8988T (cell line): Measurements from ENCODE around the gene WDPCP.
A peak's percentile ranks its signal among the peaks of the same experiment; 100 is the strongest.
"Not testable (repeated sequence)": the region's sequence is repeated elsewhere in the genome, so short reads cannot be mapped to it uniquely, and the experiment has no call there.

Source experiments
- DNase-seq: peaks from one replicate; pipeline ENCODE4 v3.0.0; 2011

The WDPCP gene, protein sequence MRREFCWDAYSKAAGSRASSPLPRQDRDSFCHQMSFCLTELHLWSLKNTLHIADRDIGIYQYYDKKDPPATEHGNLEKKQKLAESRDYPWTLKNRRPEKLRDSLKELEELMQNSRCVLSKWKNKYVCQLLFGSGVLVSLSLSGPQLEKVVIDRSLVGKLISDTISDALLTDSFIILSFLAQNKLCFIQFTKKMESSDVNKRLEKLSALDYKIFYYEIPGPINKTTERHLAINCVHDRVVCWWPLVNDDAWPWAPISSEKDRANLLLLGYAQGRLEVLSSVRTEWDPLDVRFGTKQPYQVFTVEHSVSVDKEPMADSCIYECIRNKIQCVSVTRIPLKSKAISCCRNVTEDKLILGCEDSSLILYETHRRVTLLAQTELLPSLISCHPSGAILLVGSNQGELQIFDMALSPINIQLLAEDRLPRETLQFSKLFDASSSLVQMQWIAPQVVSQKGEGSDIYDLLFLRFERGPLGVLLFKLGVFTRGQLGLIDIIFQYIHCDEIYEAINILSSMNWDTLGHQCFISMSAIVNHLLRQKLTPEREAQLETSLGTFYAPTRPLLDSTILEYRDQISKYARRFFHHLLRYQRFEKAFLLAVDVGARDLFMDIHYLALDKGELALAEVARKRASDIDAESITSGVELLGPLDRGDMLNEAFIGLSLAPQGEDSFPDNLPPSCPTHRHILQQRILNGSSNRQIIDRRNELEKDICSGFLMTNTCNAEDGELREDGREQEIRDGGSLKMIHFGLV

DNA sequence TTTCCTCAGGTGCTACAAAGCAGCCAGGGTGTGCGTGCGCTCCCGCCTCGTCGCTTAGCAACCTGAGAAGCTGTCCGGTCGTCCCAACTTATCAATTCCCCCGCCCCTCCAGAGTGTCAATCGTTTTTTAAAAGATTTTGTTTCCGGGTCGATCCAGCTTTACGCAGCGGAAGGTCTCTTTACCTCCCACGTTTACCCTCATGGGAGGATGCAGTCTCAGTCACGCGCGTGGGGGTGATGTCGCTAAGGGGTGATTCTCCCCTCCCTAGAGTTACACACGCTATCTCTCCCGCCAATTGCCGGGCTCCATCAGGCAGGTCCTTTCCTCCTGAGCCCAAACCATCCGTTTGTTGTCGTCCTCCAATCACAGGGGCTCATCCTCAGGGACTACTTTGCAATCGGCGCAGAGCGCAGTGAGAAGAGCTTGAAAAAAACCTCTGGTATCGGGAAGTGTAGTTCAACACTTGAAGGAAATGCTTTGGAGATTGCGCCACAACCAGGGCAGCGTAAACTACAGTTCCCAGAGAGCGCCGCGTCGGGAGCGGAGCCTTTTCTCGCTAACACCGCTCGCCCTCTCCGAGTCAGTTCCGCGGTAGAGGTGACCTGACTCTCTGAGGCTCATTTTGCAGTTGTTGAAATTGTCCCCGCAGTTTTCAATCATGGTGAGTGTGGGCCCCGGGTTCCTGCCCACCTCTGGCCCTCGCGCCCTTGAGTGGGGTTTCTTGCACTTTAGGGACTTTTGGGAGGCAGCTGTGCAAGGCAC, at the start of gene WDPCP, which contains the start of gene MDH1:
TSS of gene WDPCP (minus strand) at position 93 of the 763 bp plus-strand sequence. CDS start 206 bp downstream, outside the sequence.
TSS of gene MDH1 (plus strand) at position 579 of the 763 bp plus-strand sequence. CDS start at position 660, 81 bp downstream.
- DNase-seq, result peak; percentile 33

DNA sequence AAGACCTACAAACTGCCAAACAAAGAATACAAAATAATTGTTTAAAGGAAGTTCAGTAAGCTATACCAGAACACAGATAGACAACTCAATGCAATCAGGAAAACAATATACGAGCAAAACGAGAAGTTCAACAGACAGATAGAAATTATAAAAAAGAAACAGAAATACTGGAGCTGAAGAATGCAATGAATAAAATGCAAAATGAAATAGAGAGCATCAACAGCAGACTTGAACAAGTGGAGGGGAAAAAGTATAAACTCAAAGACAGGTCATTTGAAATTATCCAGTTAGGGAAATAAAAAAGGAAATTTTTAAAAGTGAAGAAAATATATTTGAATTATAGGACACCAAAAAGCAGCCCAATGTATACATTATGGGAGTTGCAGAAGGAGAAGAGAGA, 44.1 kb upstream of the WDPCP start:
- DNase-seq, result no peak

DNA sequence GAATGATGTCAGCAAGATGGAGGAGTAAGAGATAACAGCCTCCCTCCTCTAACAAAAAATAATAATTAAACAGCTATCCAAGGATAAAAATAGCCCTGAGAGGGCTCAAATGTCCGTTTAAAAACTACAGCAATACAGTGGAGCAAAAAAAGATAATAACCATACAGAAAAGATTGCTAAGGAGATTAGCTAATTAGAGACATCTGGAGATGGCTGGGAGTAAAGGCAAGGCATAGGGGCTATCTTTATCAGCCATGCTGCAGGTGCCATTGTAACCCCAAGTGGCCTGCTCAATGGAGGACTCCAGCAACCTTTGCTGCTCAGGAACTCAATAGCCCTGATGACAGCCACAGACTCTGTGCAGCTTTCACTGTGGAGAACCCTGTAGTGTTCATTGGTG, 43.2 kb upstream of the WDPCP start:
- no peak for DNase-seq

DNA sequence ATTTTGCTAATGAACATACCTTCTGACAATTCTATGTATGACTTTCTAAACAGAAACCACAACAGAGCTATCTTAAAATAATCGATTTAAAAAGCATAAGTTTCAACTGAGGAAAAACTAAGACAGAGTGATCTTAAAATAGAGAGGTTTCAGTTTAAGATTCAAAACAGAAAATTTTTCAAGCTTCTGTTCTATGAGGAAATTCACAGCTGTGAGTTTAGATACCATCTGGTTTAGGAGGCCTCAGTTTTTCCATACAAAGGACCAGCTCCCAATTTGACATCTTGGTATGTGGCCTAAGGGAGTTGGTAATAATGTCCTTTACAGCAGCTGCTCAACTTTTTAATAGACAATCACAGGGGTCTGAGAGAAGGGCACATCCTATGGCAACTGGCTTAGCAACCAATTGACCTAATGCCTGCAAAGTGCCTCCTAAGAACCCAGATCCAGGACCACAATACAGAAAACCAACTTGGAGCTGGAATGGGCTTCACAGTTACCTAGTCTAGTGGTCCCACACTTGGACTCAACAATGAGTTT, 40.2 kb upstream of the WDPCP start:
- DNase-seq, result no peak

DNA sequence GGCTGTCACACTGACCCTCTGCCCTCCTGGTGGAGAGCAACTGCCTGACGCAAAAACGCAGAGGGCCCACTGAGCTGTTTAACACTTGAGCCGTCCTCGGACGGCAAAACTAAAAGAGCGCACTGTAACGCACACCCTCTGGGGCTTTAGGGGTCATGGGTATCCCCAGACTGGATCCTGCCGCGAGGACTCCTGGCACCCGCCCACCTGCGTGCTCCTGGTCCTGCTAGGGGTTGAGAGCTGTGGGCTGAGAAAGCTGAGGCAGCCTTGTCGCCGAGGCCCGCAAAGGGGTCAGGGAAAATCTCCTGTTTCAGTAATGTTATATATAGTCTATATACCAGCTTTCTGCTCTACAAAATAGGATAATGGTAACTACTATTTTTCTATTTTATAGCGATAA, 39.6 kb upstream of the WDPCP start:
- DNase-seq, result no peak

DNA sequence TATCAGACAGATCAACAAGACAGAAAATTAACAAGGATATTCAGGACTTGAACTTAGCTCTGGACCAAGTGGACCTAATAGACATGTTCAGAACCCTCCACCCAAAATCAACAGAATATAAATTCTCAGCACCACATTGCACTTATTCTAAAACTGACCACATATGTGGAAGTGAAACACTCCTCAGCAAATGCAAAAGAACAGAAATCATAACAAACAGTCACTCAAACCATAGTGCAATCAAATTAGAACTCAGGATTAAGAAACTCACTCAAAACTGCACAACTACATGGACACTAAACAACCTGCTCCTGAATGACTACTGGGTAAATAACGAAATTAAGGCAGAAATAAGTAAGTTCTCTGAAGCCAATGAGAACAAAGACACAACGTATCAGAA, 35.5 kb upstream of the WDPCP start:
- DNase-seq, result not testable (repeated sequence)

DNA sequence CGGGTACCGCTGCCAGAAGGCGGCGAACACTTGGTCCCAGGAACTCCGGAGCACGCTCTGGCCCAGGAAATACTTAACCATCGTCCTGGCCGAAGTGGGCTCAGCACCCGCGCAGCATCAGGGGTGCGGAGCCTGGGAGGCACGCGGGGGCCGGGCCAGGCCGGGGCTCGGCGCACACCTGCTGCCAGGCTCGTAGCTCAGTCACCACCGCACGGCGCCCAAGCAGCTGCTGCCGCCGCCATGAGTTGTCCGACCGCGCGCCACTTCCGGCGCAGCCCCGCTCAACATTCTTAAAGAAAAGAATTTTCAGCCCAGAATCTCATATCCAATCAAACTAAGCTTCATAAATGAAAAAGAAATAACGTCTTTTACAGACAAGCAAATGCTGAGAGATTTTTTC, 34.5 kb upstream of the WDPCP start:
- DNase-seq, result no peak

DNA sequence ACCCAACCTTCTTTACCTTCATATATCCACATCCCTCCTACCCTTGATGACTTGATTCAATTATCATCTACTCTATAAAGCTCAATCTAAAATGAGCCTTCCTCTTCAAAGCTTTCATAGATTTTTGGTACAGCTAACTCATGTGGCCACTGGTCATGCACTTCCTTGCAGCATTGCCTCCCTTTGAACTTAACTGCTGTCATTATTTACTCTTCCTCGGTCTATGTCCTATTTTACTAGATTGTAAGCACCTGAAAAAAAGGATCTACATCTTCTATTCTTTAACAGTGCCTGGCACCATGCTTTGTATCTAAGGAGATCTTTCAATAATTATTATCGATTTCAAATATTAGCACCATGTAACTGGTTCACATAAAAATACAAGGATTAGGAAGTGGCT, 31.1 kb upstream of the WDPCP start:
- DNase-seq, result no peak

DNA sequence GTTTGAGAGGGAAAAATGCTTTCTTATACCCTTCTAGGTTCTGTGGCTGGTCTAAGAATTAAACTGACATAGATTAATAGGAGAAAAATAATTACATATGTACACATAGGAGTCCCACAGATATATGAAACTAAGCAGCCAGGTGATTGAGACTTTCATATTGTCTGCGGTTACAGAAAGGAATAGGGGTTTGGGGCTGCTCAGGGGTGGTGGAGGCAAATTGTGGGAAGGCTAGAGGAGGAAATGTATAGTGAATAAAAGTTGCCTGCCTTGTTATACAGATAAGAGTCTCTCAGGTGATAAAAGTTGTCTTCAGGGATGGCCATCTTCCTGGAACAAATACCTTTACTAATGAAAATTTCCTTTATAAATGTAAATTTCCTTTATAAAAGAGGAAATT, 29.1 kb upstream of the WDPCP start:
- DNase-seq, result no peak

DNA sequence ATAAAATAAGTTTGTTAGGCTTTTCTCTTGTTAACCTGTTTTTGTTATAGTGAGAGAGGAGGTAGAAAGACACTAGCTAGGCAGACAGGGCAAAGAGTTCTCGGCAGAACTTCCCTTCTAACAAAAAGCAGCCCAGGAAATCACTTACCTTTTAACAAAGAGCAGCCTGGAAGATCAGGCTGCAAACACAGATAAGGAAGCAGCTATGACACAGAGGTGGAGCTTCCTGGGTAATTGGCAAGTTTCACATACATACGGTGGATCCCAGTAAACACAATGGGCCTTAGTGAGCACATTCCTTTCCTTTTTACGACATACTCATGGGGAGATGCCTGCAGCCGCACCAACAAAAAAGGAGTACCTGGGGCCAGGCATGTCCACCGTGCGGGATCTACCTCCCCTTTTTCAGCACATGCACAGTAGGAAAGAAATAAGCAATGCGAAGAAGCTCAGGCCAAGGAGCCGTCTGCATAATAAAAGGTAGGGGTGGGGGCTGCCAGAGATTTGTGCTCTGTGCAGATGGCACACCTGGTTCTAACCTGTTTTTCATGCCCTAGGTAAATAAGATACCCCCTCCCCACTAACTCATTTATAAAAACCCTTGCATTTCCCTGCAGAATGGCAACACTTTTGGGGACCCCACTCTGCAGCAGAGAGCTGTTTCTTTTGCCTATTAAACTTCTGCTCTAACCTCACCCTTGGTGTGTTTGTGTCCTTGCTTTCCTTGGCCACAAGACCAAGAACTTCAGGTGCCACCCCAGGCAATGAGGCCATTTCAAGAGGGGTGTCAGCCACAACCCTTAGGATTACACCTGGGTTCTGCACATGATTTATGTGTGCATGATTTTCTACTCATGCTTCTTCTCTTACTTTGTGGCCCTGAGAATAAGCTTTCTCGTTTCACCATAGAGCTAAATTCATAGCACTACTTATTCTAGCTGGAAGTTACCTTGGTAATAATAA, 27.0 kb upstream of the WDPCP start:
- peak; percentile 11 for DNase-seq

DNA sequence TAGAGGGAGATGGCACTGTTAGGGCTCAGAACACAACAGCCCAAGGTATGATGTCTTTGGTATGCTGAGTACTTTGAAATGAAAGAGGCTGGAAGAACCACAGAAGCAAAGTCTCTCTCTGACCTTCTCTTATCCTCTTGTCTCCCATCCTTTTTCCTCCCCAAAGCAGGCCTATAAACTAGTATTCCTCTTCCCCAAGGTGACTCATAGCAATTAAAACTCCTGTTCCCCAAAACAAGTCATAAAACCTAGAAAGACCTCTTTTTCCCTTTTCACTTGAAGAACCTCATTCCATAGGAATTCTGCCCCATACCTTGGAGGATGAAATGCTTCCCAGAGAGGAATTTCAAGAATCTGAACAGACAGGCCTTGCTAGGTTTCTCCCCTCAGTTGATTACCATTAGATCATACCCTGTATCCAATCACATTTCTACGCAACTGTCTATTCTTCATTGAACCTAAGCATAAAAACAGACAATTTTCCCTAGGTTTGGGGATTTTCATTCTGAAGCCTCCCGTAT, 26.2 kb upstream of the WDPCP start:
- DNase-seq, result no peak

DNA sequence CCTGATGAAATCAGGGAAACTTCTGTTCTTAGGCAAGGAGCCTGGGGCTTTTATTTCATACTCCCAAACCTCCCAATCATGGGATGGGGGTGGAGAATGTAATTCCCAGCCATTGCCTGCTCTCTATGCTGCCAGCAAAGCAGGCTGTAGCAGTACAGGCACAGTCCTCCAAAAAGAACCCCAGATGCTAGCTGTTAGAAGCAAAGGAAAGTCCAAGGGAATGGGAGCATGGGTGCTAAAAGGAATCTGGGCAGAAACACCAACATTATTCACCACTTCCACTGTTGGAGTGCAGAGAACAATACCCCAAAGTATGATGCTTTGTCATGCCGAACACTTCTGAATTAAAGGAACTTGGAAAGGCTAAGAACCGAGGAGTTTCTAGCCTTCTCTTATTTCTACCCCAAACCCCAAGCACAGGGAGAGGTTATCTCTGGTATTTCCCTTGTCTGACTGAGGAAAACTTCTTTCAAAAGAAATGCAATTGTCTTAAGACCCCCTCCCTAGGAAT, 25.2 kb upstream of the WDPCP start:
- no peak for DNase-seq

DNA sequence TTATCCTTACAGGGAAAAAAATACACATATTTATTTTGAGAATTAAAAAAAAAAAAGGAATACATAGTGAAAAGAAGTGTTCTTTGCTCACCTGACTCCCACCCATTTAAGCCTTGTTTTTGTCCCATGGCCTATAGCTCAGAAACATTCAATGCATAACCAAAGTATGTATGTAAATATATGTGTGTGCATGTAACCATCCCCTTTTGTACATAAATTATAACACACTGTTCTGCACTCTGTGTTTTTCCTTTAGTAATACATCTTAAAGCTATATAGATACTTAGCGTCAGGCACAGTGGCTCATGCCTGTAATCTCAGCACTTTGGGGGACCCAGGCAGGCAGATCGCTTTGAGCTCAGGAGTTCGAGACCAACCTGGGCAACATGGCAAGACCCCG, 22.2 kb upstream of the WDPCP start:
- no peak for DNase-seq

DNA sequence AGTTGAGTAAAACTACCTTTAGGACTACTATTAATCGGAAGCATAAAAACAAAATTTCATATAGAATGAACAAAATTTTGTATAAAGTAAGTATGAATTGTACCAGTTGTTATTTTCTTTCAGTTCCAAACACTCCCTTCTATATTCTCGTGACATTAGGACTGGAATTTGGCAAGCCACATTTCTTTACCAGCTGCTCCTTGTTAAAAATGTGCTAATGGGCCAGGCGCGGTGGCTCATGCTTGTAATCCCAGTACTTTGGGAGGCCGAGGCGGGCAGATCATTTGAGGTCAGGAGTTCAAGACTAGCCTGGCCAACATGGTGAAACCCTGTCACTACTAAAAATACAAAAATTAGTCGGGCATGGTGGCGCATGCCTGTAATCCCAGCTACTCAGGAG, 20.6 kb upstream of the WDPCP start:
- not testable (repeated sequence) for DNase-seq

DNA sequence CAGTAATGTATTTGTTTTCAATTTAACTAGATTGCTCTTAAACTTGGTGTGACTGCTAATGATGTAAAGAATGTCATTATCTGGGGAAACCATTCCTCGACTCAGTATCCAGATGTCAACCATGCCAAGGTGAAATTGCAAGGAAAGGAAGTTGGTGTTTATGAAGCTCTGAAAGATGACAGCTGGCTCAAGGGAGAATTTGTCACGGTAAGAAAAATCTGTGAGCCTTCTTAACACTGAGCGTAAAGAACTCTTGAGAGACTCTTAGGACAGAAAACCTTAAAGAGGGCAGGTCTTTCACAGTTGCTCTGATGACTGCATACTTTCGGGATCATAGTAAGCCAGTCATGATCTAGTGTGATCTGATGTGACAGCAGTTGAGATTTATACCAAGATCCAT, 16.4 kb upstream of the WDPCP start:
- no peak for DNase-seq

DNA sequence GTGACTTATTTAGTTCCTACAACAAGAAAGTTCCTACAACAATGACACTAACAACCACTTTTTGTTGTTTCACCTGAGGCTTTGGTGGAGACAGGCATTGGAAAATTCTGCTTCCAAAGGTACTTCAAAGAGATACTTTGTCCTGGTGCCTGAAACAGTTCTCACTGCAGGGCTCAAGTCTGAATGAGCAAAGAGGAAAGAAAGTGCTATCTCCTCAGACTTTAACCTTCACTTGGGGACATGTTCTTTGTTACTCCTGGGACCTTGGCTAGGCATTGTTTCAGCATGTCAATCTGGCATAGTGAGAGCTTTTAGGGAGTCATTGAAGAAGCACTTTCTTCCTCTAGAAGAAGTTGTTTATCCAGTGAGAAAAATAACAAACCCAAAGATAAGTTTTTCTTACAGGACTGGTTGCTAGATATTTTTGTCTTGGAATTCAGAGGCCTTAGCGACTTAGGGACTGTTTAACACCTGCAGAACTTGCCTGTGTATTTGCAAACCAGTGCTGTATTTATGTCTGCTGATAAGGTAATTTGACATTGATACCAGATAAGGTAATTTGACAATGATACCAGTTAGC, 12.7 kb upstream of the WDPCP start:
- no peak for DNase-seq

DNA sequence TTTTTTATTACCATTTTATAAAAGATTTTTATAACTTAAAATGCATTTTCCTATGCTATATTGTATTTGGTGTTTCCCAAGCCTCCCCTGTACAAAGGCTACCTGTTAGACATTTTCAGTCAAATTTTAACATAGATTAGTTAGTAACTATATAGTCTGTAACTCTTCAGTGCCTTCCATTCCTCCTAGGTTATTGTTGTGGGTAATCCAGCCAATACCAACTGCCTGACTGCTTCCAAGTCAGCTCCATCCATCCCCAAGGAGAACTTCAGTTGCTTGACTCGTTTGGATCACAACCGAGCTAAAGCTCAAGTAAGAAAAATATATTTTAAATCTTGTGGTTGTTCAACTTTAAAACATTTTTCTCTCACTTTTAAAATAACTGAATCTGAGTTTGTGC, 10.7 kb upstream of the WDPCP start:
- DNase-seq, result no peak

DNA sequence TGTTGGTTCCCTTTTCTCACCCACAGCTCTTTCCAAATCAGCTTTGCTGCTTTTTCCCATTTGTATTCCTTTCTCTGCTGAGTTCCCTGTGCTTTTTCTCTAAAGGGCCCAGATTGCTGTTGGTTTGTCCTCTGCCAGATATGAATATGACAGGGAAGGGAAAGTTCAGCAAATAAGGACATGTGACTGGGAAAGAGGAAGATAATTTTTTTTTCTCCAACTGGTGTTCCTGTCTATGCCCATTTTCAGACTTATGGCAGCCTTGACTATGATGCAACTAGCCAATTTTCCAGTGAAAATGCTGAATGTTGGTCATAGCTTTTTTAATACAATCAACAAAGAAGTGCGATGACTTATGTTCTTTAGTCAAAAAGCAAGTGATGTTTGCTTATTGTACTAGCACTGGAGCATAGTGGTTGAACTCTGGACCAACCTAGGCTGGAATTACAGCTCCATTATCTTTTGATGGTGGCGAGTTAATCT, 8.2 kb upstream of the WDPCP start:
- DNase-seq, result no peak

DNA sequence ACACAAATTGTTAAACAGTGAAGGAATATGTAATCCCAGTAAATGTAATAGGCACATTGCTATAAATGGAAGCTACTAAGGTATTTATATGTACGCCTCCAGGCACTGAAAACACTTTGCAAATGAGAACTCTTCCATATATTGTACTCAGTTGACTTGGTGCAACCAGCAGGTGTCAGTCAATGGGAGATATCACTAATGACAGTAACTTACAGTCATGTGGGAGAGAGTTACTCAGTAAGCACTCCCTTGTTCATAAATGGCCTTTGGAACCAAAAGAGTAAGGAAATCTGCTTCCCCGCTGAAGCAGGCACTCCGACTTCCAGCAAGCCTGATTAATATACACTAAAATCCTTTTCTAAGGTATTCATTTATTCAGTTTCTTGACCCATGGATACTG, 6.4 kb upstream of the WDPCP start:
- no peak for DNase-seq

DNA sequence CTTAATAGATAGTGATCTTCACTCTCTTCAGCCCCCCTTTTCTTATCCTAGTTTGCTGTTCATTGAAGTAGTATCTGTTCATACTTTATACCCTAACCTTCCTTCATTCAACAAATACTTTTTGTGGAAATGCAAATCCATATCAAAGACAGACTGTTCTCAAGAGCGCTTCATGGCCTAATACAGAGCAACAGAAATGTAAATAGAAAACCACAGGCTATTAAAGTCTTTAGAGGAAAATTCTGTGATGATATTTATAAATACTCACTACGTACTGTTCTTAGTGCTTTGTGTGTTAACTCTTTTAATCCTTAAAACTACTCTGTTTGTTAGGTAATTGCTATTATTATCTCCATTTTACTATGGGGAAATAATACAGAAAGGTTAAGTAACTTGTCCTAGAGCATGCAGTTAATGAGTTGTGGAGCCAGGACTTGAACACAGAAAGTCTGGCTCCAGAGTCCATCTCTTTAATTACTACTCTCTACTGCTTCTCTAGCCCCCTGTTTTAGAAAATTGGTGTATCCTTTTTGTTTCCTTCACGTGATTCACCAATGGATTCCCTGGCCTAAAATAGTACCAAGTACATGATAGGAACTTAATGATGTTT, 3.4 kb upstream of the WDPCP start:
- no peak for DNase-seq
